ENCODE measurements around the gene XRCC4. TPM values are rescaled to one million over a fixed set of nuclear protein-coding genes. Genes with fewer than 3 reads are reported as not detected.
"Not testable (repeated sequence)": the region's sequence is repeated elsewhere in the genome, so short reads cannot be mapped to it uniquely, and the experiment has no call there.

Gene XRCC4
- total and polyA plus RNA-seq, 9 donors, result 5.1 to 7.1 (median 6.4) TPM

DNA sequence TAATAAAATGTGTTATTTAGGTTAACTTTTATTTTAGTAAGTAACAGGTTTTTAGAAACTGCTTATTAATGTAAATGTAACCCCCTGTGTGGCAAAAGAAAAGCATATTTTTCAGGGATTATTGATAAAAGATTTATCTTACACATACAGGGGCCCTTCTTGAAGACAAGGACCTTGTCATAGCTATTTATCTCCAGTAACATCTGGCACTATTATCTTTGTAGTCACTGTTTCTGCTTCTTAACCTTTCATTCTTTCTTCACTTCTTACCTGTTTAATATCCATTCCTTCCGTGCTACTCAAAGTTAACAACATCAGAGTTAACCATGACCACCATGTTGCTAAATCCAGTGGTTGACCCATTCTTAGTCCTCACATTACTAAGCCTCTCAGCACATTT, 276.4 kb downstream of the XRCC4 start:
- H3K4me1 ChIP-seq (ENCODE audit: control insufficient read depth, insufficient read depth, low read length), result no peaks in the 10 kb centered on the region
- peaks cover 6% of the 10 kb centered on the region for H3K9me3 ChIP-seq (replicated peaks; ENCODE audit: control insufficient read depth, low read depth, low read length)
- H3K4me3 ChIP-seq (ENCODE audit: low read length), result no peak overlapping the region
- no peak overlapping the region for H3K27ac ChIP-seq (ENCODE audit: low read length)
- 75% methylated on average over 1 of the region's 1 CpG for WGBS (ENCODE audit: insufficient coverage)
- H3K27me3 ChIP-seq (ENCODE audit: control insufficient read depth, insufficient read depth, low read length), result no peaks in the 10 kb centered on the region
- no peaks in the 10 kb centered on the region for H3K36me3 ChIP-seq (ENCODE audit: control insufficient read depth, insufficient read depth, low read length)
- DNase-seq, result no peak

DNA sequence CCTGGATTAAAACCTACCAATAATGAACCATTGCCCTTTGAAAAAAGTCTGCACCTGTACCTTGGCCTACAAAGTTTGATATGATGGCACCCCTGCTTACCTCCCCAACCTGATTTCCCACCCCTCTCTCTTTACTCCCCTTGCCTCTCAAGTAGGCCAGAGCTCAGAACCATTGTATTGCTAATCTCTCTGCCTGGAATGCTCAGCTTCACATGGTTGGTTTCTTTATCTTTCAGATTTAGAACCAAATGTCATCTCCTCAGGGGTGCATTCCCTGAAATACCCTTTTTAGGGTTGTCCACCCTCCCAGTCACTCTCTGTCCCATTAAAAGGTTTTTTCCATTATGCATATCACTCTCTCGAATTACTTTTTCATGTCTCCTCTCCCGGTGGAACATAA, 277.6 kb downstream of the XRCC4 start:
- 20% methylated on average over 1 of the region's 2 CpGs for WGBS (ENCODE audit: insufficient coverage)
- Histone ChIP-seq H3K9me3 (replicated peaks; ENCODE audit: control insufficient read depth, low read depth, low read length) (peaks cover 3% of the 10 kb centered on the region), H3K27ac (ENCODE audit: low read length) (no peak overlapping the region), H3K36me3 (ENCODE audit: control insufficient read depth, insufficient read depth, low read length) (no peaks in the 10 kb centered on the region), H3K4me3 (ENCODE audit: low read length) (no peak overlapping the region), H3K4me1 (ENCODE audit: control insufficient read depth, insufficient read depth, low read length) (no peaks in the 10 kb centered on the region), H3K27me3 (ENCODE audit: control insufficient read depth, insufficient read depth, low read length) (no peaks in the 10 kb centered on the region)
- DNase-seq, result no peak

DNA sequence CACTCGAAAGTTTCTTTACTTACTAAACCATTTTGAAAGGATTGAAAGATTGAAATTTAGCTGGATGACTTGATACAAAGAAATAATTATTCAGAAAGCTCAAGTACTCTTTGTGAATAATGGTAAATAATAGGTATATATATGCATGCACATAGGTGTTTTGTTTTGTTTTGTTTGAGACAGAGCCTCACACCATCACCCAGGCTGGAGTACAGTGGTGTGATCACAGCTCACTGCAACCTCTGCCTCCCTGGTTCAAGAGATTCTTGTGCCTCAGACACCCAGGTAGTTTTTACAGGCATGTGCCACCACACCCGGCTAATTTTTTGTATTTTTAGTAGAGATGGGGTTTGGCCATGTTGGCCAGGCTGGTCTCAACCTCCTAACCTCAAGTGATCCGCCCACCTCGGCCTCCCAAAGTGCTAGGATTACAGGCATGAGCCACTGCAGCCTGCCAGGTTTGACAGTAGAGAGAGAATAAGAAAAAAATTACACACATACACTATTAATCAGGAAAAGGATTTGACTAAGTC, 278.2 kb downstream of the XRCC4 start:
- H3K4me1 ChIP-seq (ENCODE audit: control insufficient read depth, insufficient read depth, low read length); H3K27me3 ChIP-seq (ENCODE audit: control insufficient read depth, insufficient read depth, low read length); H3K4me3 ChIP-seq (ENCODE audit: low read length); DNase-seq; H3K9me3 ChIP-seq (replicated peaks; ENCODE audit: control insufficient read depth, low read depth, low read length); H3K27ac ChIP-seq (ENCODE audit: low read length); H3K36me3 ChIP-seq (ENCODE audit: control insufficient read depth, insufficient read depth, low read length): not testable (repeated sequence)
- WGBS (ENCODE audit: insufficient coverage), result no CpG with 5 or more reads among the region's 4 CpGs

DNA sequence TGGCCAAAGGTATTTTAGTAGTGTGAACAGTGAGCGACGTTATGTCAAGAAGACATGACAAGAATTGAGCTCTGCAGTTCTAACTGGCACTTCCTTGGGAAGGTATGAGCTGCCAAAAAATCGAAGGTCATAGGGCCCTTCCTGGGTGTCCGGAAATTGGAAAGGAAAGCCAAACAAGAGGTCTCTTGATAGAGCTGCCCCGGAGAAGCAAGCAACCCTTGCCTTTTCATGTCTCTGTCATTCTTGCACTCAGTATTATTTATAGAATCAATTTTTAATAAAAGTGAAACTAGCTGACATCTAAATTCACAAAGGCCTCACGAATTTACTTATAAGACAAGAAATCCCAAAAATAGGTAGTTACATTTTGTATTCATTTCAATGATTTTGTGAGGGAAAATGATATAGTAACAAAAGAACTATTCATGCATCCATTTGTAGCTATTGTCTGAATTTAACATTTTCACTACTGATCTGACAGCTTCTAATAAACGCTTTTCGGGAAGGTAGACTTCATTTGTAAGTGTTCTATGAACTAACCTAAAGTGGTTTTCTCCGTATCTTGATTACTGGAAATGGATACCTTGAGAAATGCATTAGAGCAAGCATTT, 280.4 kb downstream of the XRCC4 start:
- WGBS (ENCODE audit: insufficient coverage), result 94% methylated on average over 3 of the region's 9 CpGs
- Histone ChIP-seq H3K4me1 (ENCODE audit: control insufficient read depth, insufficient read depth, low read length) (no peaks in the 10 kb centered on the region), H3K9me3 (replicated peaks; ENCODE audit: control insufficient read depth, low read depth, low read length) (peaks cover 3% of the 10 kb centered on the region), H3K27me3 (ENCODE audit: control insufficient read depth, insufficient read depth, low read length) (no peaks in the 10 kb centered on the region), H3K4me3 (ENCODE audit: low read length) (no peak overlapping the region), H3K36me3 (ENCODE audit: control insufficient read depth, insufficient read depth, low read length) (no peaks in the 10 kb centered on the region), H3K27ac (ENCODE audit: low read length) (no peak overlapping the region)
- no peak for DNase-seq

DNA sequence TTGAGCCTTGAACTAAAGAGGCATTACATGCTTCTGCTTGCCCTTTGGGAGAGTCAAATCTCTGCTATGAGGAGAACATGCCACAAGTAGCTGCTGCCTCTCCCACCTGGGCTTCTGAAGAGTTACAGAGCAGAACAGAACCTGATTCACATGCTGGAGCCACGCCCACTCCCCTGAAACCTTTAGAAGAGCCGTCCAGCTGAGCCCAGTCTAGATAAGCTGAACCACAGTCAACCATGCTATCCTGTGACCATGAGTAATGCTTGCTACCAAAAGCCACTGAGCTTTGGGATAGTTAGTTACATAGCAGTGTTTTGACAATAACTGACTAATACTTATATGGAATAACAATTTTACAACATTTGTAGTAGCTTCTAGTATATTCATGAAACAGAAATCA, 283.2 kb downstream of the XRCC4 start:
- Histone ChIP-seq H3K36me3 (ENCODE audit: control insufficient read depth, insufficient read depth, low read length) (no peaks in the 10 kb centered on the region), H3K27ac (ENCODE audit: low read length) (no peak overlapping the region), H3K4me1 (ENCODE audit: control insufficient read depth, insufficient read depth, low read length) (no peaks in the 10 kb centered on the region), H3K27me3 (ENCODE audit: control insufficient read depth, insufficient read depth, low read length) (no peaks in the 10 kb centered on the region), H3K9me3 (replicated peaks; ENCODE audit: control insufficient read depth, low read depth, low read length) (peaks cover 3% of the 10 kb centered on the region), H3K4me3 (ENCODE audit: low read length) (no peak overlapping the region)
- DNase-seq, result no peak
- 94% methylated on average over 2 of the region's 2 CpGs for WGBS (ENCODE audit: insufficient coverage)

DNA sequence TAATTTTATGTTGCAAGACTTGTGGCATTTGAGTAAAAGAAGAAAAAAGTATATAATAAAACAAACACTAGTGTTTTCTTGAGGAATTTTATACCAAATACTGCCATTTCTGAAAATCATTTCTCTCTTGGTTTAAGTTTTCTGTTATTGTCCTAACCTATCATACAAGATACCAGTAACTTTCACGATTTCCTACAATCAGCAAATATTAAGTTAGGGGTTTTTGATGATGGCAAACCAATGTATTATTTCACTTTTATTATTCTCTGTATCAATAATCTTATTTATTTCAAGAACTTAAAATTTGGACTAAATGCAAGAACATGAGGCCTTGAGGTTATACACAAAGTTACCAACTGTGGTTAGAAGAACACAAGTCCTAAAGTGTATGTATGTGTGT, 285.2 kb downstream of the XRCC4 start:
- H3K27me3 ChIP-seq (ENCODE audit: control insufficient read depth, insufficient read depth, low read length), result no peaks in the 10 kb centered on the region
- no peak overlapping the region for H3K4me3 ChIP-seq (ENCODE audit: low read length)
- no peak for DNase-seq
- no peak overlapping the region for H3K27ac ChIP-seq (ENCODE audit: low read length)
- WGBS (ENCODE audit: insufficient coverage), result no CpG with 5 or more reads among the region's 1 CpG
- peaks cover 3% of the 10 kb centered on the region for H3K9me3 ChIP-seq (replicated peaks; ENCODE audit: control insufficient read depth, low read depth, low read length)
- no peaks in the 10 kb centered on the region for H3K4me1 ChIP-seq (ENCODE audit: control insufficient read depth, insufficient read depth, low read length)
- no peaks in the 10 kb centered on the region for H3K36me3 ChIP-seq (ENCODE audit: control insufficient read depth, insufficient read depth, low read length)

DNA sequence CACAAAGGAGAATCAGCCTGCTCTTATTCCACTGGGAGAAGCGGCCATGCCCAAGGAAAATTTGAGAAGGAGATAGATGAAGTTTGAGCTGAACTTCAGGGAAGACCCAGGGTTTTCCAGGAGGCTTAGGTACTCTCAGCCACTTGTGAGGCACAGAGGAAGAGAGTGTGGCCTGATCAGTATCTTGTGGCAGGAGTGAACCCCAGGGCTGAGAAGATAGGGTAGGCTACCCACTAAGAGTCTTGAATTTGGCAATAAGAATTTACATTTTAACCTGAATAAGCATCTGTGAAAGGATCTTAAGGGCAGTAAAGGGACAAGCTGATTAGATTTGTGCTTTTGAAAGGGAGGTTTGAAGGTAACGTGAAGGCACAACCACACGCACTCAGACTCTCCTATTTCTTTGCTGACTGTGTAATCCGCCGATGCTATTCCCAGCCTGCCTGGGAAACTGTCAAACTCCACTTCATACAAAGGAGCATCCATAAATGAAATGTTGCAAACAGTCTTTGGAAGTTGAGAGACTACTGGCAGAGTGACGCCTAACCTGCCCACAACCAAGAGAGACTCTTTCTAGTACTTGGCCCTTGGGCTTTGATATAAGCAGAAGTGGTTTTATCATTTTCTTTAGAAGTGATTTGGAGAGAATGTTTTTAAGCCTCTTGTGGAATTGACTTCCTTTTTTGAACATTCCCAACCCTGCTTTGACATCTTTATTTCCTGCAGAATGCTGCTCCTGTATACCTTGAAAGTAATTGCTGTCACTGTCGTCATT, 286.0 kb downstream of the XRCC4 start:
- no peaks in the 10 kb centered on the region for H3K4me1 ChIP-seq (ENCODE audit: control insufficient read depth, insufficient read depth, low read length)
- WGBS (ENCODE audit: insufficient coverage), result 73% methylated on average over 1 of the region's 7 CpGs
- H3K27me3 ChIP-seq (ENCODE audit: control insufficient read depth, insufficient read depth, low read length), result no peaks in the 10 kb centered on the region
- H3K27ac ChIP-seq (ENCODE audit: low read length), result no peak overlapping the region
- H3K4me3 ChIP-seq (ENCODE audit: low read length), result no peak overlapping the region
- peaks cover 3% of the 10 kb centered on the region for H3K9me3 ChIP-seq (replicated peaks; ENCODE audit: control insufficient read depth, low read depth, low read length)
- DNase-seq, result no peak
- no peaks in the 10 kb centered on the region for H3K36me3 ChIP-seq (ENCODE audit: control insufficient read depth, insufficient read depth, low read length)

DNA sequence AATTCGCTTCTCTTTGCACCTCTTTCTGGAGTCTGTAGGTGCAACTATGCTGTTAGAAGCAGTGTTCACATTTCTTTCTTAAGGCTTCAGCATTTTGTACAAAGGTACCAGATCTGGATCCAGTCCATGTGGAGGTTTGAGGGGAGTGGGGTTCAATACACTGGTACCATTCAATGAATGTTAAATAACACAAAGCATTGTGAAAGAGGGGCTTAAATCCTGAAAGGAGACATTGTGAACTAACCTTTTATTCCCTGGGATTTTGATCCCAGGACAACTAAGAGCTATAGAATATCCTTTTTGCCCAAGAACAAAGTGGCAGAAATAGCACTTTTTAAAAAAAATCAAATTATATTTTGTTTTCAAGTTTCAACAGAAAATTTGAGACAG, 286.5 kb downstream of the XRCC4 start:
- WGBS (ENCODE audit: insufficient coverage), result no CpG with 5 or more reads among the region's 1 CpG
- Histone ChIP-seq H3K36me3 (ENCODE audit: control insufficient read depth, insufficient read depth, low read length) (no peaks in the 10 kb centered on the region), H3K4me3 (ENCODE audit: low read length) (no peak overlapping the region), H3K27ac (ENCODE audit: low read length) (no peak overlapping the region), H3K27me3 (ENCODE audit: control insufficient read depth, insufficient read depth, low read length) (no peaks in the 10 kb centered on the region), H3K4me1 (ENCODE audit: control insufficient read depth, insufficient read depth, low read length) (no peaks in the 10 kb centered on the region), H3K9me3 (replicated peaks; ENCODE audit: control insufficient read depth, low read depth, low read length) (peaks cover 3% of the 10 kb centered on the region)
- DNase-seq, result no peak

DNA sequence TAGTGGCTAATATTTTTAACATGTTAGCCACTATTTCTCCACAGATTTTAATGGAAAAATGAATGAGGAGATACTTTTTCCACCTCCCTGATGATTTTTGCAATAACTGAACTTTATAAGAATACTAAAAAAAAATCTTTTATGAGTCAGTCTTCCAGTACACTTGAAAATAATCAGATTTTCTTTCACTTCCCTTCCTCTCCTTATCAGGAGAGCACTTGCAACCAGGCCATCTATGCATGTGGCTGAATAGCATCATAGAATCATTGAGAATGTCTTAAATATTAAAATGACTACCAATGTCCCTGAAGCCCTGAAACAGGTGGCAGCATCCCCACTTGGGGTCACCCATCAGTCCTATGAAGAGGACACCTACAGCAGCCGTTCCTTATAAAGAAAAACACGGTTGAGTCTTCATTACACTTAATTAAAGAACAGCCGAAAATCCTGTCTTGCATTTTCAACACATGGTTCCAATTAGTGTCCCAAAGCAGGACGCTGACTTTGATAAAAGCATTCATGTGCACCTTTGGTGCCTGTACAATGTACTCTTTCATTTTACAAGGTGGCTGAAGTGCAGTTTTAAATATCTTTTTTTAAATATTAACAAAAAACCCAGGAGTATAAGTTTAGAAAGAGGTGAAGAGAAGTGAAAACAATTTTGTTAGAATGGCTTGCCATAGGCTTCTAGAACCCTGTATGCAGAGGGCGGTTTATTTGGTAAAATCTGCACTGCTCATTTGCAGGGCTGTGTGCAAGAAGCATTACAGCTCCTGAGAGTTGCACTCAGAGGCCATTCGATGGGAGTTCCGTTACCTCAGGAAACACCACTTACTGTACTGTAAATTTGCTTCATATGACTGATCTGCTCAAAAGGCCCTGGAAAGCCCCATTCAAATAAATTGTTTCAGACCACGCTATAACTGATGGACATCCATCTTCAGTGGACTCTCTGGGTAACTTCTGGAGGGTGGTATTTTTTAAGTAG, 287.3 kb downstream of the XRCC4 start:
- Histone ChIP-seq H3K36me3 (ENCODE audit: control insufficient read depth, insufficient read depth, low read length) (no peaks in the 10 kb centered on the region), H3K4me3 (ENCODE audit: low read length) (no peak overlapping the region), H3K27me3 (ENCODE audit: control insufficient read depth, insufficient read depth, low read length) (no peaks in the 10 kb centered on the region), H3K4me1 (ENCODE audit: control insufficient read depth, insufficient read depth, low read length) (no peaks in the 10 kb centered on the region), H3K27ac (ENCODE audit: low read length) (no peak overlapping the region), H3K9me3 (replicated peaks; ENCODE audit: control insufficient read depth, low read depth, low read length) (peaks cover 3% of the 10 kb centered on the region)
- 41% methylated on average over 4 of the region's 8 CpGs for WGBS (ENCODE audit: insufficient coverage)
- DNase-seq, result no peak

DNA sequence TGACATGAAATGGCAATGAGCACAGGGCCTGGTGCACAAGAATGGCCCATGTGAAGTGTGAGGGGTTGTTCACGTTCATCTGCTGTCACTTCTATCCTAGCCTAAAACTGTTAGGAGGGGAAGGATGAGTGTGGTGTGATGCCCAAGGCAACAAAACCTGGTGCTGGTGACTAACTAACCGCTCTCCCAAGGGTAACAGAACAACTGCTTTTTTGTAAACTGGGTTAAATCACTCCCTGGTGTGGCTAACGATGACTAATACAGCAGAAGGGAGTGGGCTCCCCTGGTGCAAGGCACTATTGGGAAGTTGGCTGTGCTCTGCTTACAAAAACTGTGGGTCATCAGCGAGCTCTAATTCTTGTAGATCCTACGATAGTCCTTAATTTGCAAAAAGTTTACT, 291.0 kb downstream of the XRCC4 start:
- Histone ChIP-seq H3K4me3 (ENCODE audit: low read length) (no peak overlapping the region), H3K27me3 (ENCODE audit: control insufficient read depth, insufficient read depth, low read length) (no peaks in the 10 kb centered on the region), H3K36me3 (ENCODE audit: control insufficient read depth, insufficient read depth, low read length) (no peaks in the 10 kb centered on the region), H3K9me3 (replicated peaks; ENCODE audit: control insufficient read depth, low read depth, low read length) (no peaks in the 10 kb centered on the region), H3K27ac (ENCODE audit: low read length) (no peak overlapping the region), H3K4me1 (ENCODE audit: control insufficient read depth, insufficient read depth, low read length) (no peaks in the 10 kb centered on the region)
- 70% methylated on average over 2 of the region's 5 CpGs for WGBS (ENCODE audit: insufficient coverage)
- DNase-seq, result no peak

All from muscle of leg (tissue), 11 donors.